Fibroblast of the aortic adventitia (primary cell): ENCODE measurements around the gene MATK. TPM values are rescaled to one million over a fixed set of nuclear protein-coding genes. Genes with fewer than 3 reads are reported as not detected.
"Not testable (repeated sequence)": the region's sequence is repeated elsewhere in the genome, so short reads cannot be mapped to it uniquely, and the experiment has no call there.

Source experiments
- DNase-seq: peaks from one replicate; pipeline ENCODE4 v3.0.0-alpha.2; 2010; ENCODE audit warnings: low read depth
- H3K4me3 ChIP-seq: 2 replicates; pipeline ENCODE4 v1.5.1; 2011; ENCODE audit warnings: low read depth, mild to moderate bottlenecking, control low read depth, low read length, moderate library complexity
- total RNA-seq: library from RNA; depleted of rRNA; stranded (reverse); fragments of >200 nt; gene quantifications from 2 replicates; pipeline ENCODE4 v1.2.3, GENCODE V29; 2012; ENCODE audit warnings: low replicate concordance
- TF ChIP-seq, protein P1 (sequence below): IDR thresholded peaks from 2 replicates; pipeline ENCODE4 v1.5.1; 2011; ENCODE audit warnings: mild to moderate bottlenecking, low read length, control low read depth, inconsistent platforms; ENCODE audit not compliant: insufficient read depth

The MATK gene
- total RNA-seq, 1 donor: not detected

DNA sequence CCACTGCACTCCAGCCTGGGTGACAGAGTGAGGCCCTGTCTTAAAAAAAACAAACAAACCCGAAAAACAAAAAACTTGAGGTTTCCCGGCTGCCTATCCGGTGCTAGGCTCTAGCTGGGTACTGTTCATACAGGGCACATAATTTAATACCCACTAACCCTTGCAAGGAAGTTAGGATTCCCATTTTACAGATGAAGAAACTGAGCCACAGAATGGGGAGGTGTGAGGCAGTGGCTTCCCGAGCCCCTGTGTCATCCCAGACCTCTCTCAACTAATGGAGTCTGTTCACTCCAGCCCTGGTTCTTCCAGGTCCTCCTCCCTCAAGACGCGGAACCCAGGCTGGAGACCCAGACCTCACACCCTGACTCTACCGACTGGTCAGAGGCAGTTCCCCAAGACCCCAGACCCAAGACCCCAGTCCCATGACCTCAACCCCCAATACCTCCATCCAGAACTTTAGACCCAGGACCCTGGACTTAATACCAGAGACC lies 25.3 kb downstream of the MATK start:
- peak overlapping the region; percentile 96 for H3K4me3 ChIP-seq
- TF ChIP-seq, protein P1, sequence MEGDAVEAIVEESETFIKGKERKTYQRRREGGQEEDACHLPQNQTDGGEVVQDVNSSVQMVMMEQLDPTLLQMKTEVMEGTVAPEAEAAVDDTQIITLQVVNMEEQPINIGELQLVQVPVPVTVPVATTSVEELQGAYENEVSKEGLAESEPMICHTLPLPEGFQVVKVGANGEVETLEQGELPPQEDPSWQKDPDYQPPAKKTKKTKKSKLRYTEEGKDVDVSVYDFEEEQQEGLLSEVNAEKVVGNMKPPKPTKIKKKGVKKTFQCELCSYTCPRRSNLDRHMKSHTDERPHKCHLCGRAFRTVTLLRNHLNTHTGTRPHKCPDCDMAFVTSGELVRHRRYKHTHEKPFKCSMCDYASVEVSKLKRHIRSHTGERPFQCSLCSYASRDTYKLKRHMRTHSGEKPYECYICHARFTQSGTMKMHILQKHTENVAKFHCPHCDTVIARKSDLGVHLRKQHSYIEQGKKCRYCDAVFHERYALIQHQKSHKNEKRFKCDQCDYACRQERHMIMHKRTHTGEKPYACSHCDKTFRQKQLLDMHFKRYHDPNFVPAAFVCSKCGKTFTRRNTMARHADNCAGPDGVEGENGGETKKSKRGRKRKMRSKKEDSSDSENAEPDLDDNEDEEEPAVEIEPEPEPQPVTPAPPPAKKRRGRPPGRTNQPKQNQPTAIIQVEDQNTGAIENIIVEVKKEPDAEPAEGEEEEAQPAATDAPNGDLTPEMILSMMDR: no peak
- peak; percentile 19 for DNase-seq

DNA sequence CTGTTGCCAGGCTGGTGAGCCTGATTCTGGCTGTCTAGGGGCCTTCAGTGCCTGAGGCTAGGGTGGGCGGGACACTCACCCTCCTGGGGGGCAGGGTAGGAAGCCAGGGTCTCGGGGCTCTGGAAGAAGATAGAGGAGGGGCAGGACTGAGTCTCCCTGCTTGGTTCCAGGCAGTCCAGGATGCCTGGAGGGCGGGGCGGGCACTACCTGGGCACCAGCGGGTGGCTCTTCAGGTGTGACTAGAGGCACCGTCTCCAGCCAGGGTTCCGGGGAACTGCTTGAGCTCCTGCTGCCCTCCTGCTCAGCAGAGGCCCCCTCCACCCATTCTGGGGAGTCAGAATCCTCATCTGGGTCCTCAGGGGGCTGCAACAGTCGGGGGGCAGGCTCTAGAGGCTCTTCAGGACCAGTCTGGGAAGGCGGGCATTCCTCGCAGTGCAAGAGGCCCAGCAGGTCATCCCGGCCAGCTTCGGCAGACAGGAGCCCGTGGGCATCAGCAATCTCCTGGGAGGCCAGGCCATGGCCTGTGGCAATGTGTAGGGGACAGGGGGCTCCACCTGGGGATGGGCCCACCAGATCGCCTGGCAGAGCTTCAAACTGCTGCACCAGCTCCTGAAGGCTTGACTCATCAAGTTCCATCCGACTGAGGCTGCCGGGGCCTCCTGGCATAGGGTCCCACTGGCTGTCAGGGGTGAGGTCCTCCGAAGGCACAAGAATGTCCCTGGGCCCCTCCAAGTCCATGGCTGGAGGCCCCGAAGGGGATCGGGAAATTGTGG lies 26.5 kb downstream of the MATK start:
- no peak for DNase-seq
- TF ChIP-seq, protein P1: no peak
- H3K4me3 ChIP-seq: no peak overlapping the region

DNA sequence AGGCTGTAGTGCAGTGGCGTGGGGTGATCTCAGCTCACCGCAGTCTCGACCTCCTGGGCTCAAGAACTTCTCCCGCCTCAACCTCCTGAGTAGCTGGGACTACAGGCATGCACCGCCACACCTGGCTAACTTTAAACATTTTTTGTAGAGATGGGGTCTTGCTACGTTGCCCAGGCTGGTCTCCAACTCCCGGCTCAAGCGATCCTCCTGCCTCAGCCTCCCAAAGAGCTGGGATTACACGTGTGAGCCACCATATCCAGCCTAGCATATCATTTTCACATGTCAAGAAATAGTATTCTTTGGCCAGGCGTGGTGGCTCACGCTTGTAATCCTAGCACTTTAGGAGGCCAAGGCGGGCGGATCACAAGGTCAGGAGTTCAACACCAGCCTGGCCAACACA lies 27.9 kb downstream of the MATK start:
- H3K4me3 ChIP-seq, DNase-seq: not testable (repeated sequence)

DNA sequence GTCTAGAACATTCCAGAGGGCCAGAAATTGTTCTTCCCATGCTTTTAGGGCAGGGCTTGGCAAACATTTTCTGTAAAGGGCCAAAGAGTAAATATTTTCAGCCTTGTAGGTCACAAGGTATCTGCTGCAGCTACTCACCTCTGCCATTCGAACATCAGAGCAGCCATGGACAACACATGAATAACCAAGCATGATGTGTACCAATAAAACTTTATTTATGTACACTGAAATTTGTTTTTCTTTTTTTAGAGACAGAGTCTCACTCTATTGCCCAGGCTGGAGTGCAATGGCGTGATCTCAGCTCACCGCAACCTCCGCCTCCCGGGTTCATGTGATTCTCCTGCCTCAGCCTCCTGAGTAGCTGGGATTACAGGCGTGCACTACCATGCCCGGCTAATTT lies 28.5 kb downstream of the MATK start:
- not testable (repeated sequence) for DNase-seq, H3K4me3 ChIP-seq

DNA sequence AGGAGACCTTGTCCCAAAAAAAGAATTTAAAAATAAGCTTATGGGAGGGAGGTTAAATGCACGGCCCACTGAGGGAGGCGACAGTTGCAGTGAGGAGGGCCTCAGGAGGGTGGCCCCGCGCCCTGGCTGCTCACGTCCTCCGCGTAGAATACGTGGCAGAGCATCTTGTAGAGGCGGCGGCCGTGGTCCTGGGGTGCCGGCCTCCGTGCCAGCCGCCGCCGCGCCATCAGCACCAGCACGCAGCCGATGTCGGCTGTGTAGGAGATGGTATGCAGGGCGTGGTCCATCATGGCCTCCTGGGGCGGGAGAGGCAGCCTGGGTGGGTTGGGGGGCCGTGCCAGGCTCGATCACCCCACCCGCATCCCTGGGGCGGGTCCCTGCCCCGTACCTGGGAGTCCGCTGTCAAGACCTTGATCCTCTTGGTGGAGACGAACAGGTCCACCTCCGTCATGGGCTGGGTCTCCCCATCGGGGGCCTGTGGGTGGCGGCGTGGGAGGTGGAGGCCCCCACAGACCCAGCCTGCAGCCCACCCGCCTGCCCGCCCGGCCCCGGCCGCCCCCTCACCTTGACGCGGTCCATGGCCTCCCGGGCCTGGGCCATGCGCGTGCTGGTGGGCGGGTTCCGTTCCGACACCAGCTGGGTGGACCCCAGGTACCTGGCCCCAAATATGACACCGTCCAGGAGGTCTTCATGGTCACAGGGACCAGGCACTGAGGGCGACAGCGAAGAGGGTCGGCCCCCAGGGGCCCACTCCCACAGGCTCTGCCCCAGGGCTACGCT lies 32.4 kb downstream of the MATK start:
- no peak for DNase-seq
- H3K4me3 ChIP-seq: no peak overlapping the region
- TF ChIP-seq, protein P1: no peak

DNA sequence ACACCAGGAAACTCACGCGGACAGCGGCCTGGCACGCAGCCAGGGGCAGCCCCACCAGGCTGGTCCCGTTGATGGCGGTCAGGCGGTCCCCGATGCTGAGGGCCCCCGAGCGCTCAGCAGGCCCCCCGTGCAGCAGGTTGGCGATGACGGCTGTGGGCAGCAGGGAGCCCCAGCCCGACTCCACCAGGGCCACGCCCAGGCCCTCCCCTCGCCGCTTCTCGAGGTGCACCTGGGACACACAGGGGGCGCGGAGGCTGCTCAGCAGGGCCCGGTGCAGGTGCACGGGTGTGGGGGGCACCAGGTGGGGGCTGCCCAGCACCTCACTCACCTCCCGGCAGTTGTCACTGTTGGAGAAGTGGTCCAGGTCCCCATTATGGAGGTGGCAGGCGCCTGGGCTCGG lies 33.7 kb downstream of the MATK start:
- TF ChIP-seq, protein P1: no peak
- no peak for DNase-seq
- no peak overlapping the region for H3K4me3 ChIP-seq

DNA sequence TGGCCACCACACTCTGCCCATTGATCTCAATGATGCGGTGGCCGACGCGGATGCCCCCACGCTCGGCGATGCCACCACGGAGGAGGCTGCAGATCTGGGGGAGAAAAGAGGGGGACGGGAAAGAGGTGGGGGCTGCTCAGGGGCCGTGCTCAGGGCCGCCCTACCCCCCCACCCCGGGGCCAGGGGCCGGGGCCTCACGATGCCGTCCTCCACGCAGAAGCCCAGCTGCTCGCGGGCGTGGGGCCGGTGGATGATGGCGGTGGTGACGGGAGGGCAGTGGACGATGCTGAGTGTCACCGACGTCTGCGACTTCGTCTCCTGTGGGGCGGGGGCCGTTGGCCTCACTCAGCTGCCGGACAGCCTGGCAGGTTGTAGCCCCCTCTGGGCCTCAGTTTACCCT lies 34.9 kb downstream of the MATK start:
- no peak for DNase-seq
- TF ChIP-seq, protein P1: no peak
- no peak overlapping the region for H3K4me3 ChIP-seq
